Mesenchymal stem cell (in vitro differentiated cells and primary cell): ENCODE measurements around the gene CALML6.

Source experiments
- DNase-seq: peaks from one replicate; pipeline ENCODE4 v3.0.0-alpha.2; 2013
- H2AFZ ChIP-seq: one replicate; pipeline ENCODE4 v1.6.1; 2013; ENCODE audit warnings: low read depth, mild to moderate bottlenecking, control low read depth, inconsistent platforms, low read length, moderate library complexity
- H2AK5ac ChIP-seq: 2 replicates; pipeline ENCODE4 v1.6.1; 2013; ENCODE audit warnings: low read length, moderate library complexity, mild to moderate bottlenecking, inconsistent platforms; ENCODE audit not compliant: severe bottlenecking
- H2BK120ac ChIP-seq: one replicate; pipeline ENCODE4 v1.6.1; 2013; ENCODE audit warnings: low read depth, mild to moderate bottlenecking, inconsistent platforms, low read length, moderate library complexity
- H2BK12ac ChIP-seq, 2 experiments: one replicate each; pipeline ENCODE4 v1.6.1; 2013; ENCODE audit warnings: inconsistent platforms in 2 of 2, low read length in 2 of 2, mild to moderate bottlenecking in 2 of 2, moderate library complexity in 2 of 2, control low read depth in 1 of 2
- H2BK15ac ChIP-seq: one replicate; pipeline ENCODE4 v1.6.1; 2013; ENCODE audit warnings: mild to moderate bottlenecking, low read depth, inconsistent platforms; ENCODE audit not compliant: poor library complexity, severe bottlenecking
- H2BK5ac ChIP-seq: 2 replicates; pipeline ENCODE4 v1.6.1; 2013; ENCODE audit warnings: low read depth, mild to moderate bottlenecking, low read length, control low read depth, inconsistent platforms; ENCODE audit not compliant: poor library complexity, severe bottlenecking
- H3K14ac ChIP-seq, 2 experiments: one replicate each; pipeline ENCODE4 v1.6.1; 2013; ENCODE audit warnings: inconsistent platforms in 2 of 2, low read length in 2 of 2, control low read depth in 1 of 2, mild to moderate bottlenecking in 1 of 2, moderate library complexity in 1 of 2
- H3K18ac ChIP-seq, 2 experiments: one replicate each; pipeline ENCODE4 v1.6.1; 2013; ENCODE audit warnings: inconsistent platforms in 2 of 2, low read length in 2 of 2, control low read depth in 1 of 2, low read depth in 1 of 2, mild to moderate bottlenecking in 1 of 2
- H3K23ac ChIP-seq, 2 experiments: one replicate each; pipeline ENCODE4 v1.6.1; 2013; ENCODE audit warnings: inconsistent platforms in 2 of 2, low read length in 2 of 2, mild to moderate bottlenecking in 2 of 2, moderate library complexity in 2 of 2, control low read depth in 1 of 2
- H3K27ac ChIP-seq: 2 replicates; pipeline ENCODE4 v1.5.1; 2013; ENCODE audit warnings: mild to moderate bottlenecking, moderate library complexity, low read length, control low read depth, inconsistent platforms; ENCODE audit not compliant: poor library complexity, severe bottlenecking
- H3K27me3 ChIP-seq, 2 experiments: 2 replicates each; pipeline versions ENCODE4 v1.6.1 to v1.7.0; 2013; ENCODE audit warnings: low read length in 2 of 2, mild to moderate bottlenecking in 2 of 2, moderate library complexity in 2 of 2, control low read depth in 1 of 2, inconsistent platforms in 1 of 2; ENCODE audit not compliant: control insufficient read depth in 1 of 2, insufficient read depth in 1 of 2
- H3K36me3 ChIP-seq, 2 experiments: 2 replicates each; pipeline versions ENCODE4 v1.6.1 to v1.7.0; 2013; ENCODE audit warnings: low read length in 2 of 2, control low read depth in 1 of 2, inconsistent platforms in 1 of 2, low read depth in 1 of 2, mild to moderate bottlenecking in 1 of 2; ENCODE audit not compliant: insufficient read depth in 2 of 2, control insufficient read depth in 1 of 2
- H3K4ac ChIP-seq, 2 experiments: one replicate each; pipeline ENCODE4 v1.6.1; 2013; ENCODE audit warnings: inconsistent platforms in 2 of 2, low read length in 2 of 2, mild to moderate bottlenecking in 2 of 2, moderate library complexity in 2 of 2, control low read depth in 1 of 2, low read depth in 1 of 2
- H3K4me1 ChIP-seq: 2 replicates; pipeline ENCODE4 v1.6.1; 2013; ENCODE audit warnings: low read depth, low read length, control low read depth; ENCODE audit not compliant: control insufficient read depth, insufficient read depth
- H3K4me2 ChIP-seq: 2 replicates; pipeline ENCODE4 v1.6.1; 2013; ENCODE audit warnings: low read length, mild to moderate bottlenecking, inconsistent platforms; ENCODE audit not compliant: poor library complexity, severe bottlenecking
- H3K4me3 ChIP-seq, 2 experiments: 2 replicates each; pipeline versions ENCODE4 v1.5.1 to v1.7.0; 2013; ENCODE audit warnings: low read length in 2 of 2, mild to moderate bottlenecking in 2 of 2, control low read depth in 1 of 2, low read depth in 1 of 2; ENCODE audit not compliant: insufficient read depth in 1 of 2
- H3K79me1 ChIP-seq: replicated peaks from 2 replicates; pipeline ENCODE4 v1.6.1; 2013; ENCODE audit warnings: mild to moderate bottlenecking, control low read depth, low read length, inconsistent platforms; ENCODE audit not compliant: poor library complexity, severe bottlenecking
- H3K9ac ChIP-seq: 2 replicates; pipeline ENCODE4 v1.7.0; 2013; ENCODE audit warnings: mild to moderate bottlenecking, low read length, moderate library complexity
- H3K9me3 ChIP-seq: 2 replicates; pipeline ENCODE4 v1.7.0; 2013; ENCODE audit warnings: mild to moderate bottlenecking, low read length; ENCODE audit not compliant: control insufficient read depth
- H4K8ac ChIP-seq: one replicate; pipeline ENCODE4 v1.6.1; 2013; ENCODE audit warnings: inconsistent platforms, mild to moderate bottlenecking, low read length, moderate library complexity
- H4K91ac ChIP-seq: one replicate; pipeline ENCODE4 v1.6.1; 2013; ENCODE audit warnings: mild to moderate bottlenecking, low read length, inconsistent platforms
- WGBS: methylation state at CpG from one replicate; pipeline ENCODE4 v1.1.7; 2013; ENCODE audit warnings: mixed read lengths; 5-methylcytosine and 5-hydroxymethylcytosine counted together

Gene CALML6

DNA sequence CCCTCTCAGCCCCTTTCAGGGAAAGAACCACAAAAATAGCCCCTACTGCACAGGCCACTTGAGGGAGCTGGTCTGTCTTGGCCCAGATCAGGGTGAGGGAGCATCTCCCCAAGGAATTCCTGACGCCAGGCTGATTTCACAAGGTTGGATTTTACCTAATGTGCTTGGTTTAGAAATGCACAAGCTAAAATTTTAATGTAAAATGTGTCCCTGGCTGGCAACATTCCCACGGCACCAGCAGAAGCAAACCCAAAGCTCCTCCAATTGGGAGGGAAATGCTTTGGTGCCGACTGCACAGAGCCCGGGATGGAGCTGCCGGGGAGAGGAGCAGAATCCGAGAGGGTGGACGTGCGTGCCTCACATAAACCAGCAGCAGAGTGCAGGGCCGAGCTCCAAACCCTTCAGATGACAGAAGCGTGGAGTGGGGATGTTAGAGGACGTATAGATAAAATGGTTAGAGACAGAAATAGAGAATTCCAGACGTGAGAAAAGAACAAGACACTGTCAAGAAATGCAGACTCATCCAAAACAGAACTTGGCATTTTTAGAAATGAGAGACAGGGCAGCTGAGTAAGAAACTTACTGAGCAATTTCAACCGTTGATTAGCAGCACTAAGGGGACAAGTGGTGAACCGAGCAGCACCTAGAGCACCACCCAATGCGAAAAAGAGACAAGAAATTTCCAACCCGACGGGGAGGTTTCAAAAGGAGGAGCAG is 45.6 kb downstream of the CALML6 start:
- H3K27me3 ChIP-seq, result peaks cover 38 to 83% of the 10 kb centered on the region in 2 experiments
- H3K4me3 ChIP-seq, result no peak overlapping the region
- no peak overlapping the region for H3K4ac ChIP-seq
- no peak overlapping the region for H2AK5ac ChIP-seq
- H3K36me3 ChIP-seq, result no peaks in the 10 kb centered on the region
- no peak overlapping the region for H3K9ac ChIP-seq
- H3K18ac ChIP-seq, result no peak overlapping the region
- no peak overlapping the region for H3K23ac ChIP-seq
- no peak overlapping the region for H2BK15ac ChIP-seq
- no peak overlapping the region for H3K27ac ChIP-seq
- no peak overlapping the region for H4K8ac ChIP-seq
- no peak overlapping the region for H2BK5ac ChIP-seq
- no peak overlapping the region for H3K14ac ChIP-seq
- no peak overlapping the region for H2BK12ac ChIP-seq
- no peaks in the 10 kb centered on the region for H3K9me3 ChIP-seq
- 80% methylated on average over 16 of the region's 17 CpGs for WGBS
- no peaks in the 10 kb centered on the region for H3K79me1 ChIP-seq
- no peak overlapping the region for H2BK120ac ChIP-seq
- no peak overlapping the region for H3K4me2 ChIP-seq
- H4K91ac ChIP-seq, result no peak overlapping the region
- peaks cover 11% of the 10 kb centered on the region for H3K4me1 ChIP-seq
- peak; percentile 19 for DNase-seq
- H2AFZ ChIP-seq, result no peak overlapping the region

DNA sequence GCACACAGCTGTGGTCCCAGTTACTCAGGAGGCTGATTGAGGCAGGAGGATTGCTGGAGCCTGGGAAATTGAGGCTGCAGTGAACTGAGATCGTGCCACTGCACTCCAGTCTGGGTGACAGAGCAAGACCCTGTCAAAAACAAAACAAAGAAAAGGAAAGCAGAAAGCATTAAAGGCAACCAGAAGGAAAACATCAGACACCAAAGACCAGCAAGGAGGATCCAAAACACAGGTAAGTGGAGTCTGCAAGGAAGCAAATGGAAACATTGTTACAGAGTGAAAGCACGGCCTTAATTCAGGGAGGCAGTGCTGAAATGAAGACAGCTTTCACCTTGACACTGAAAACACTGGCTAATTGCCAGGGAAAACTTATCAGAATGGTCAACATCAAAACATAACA is 47.7 kb downstream of the CALML6 start:
- no peak overlapping the region for H2AFZ ChIP-seq
- no peak overlapping the region for H3K23ac ChIP-seq
- H3K79me1 ChIP-seq, result no peaks in the 10 kb centered on the region
- no peak overlapping the region for H3K9ac ChIP-seq
- no peaks in the 10 kb centered on the region for H3K9me3 ChIP-seq
- WGBS, result 89% methylated on average over 2 of the region's 2 CpGs
- H3K4me1 ChIP-seq, result peaks cover 11% of the 10 kb centered on the region
- H2AK5ac ChIP-seq, result no peak overlapping the region
- H2BK120ac ChIP-seq, result no peak overlapping the region
- no peak overlapping the region for H2BK5ac ChIP-seq
- H3K27ac ChIP-seq, result no peak overlapping the region
- no peak overlapping the region for H4K91ac ChIP-seq
- peaks cover 39 to 86% of the 10 kb centered on the region in 2 experiments for H3K27me3 ChIP-seq
- no peak overlapping the region for H2BK12ac ChIP-seq
- no peak for DNase-seq
- H2BK15ac ChIP-seq, result no peak overlapping the region
- no peak overlapping the region for H3K4ac ChIP-seq
- no peak overlapping the region for H3K14ac ChIP-seq
- H3K4me3 ChIP-seq, result no peak overlapping the region
- no peak overlapping the region for H4K8ac ChIP-seq
- H3K4me2 ChIP-seq, result no peak overlapping the region
- H3K18ac ChIP-seq, result no peak overlapping the region
- H3K36me3 ChIP-seq, result no peaks in the 10 kb centered on the region

DNA sequence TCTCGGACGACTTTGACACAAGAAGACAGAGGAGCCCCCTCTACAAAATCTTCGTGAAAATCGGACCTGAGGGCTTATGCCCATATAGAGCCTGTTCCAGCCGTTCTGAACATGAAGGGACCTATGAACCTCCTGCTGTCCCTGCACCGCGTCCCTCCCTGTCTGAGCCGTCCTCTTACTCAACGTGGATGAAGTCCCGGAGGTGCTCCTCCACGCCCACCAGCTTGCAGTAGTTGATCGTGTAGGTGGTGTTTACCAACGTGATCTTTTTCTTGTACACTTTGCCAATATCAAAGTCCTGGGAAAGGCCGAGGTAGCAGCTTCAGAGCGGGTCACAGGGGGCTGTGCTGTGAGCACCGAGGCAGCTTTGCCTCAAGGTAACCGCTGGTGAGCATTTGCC is 48.5 kb downstream of the CALML6 start:
- Histone ChIP-seq H3K27me3 (peaks cover 39 to 86% of the 10 kb centered on the region in 2 experiments), H2AFZ (no peak overlapping the region), H3K4me1 (peaks cover 11% of the 10 kb centered on the region), H3K27ac (no peak overlapping the region), H2BK15ac (no peak overlapping the region), H3K9me3 (no peaks in the 10 kb centered on the region), H2BK12ac (no peak overlapping the region), H3K4me2 (no peak overlapping the region), H3K4ac (no peak overlapping the region), H3K18ac (no peak overlapping the region), H4K91ac (no peak overlapping the region), H2AK5ac (no peak overlapping the region), H3K4me3 (no peak overlapping the region), H2BK120ac (no peak overlapping the region), H3K9ac (no peak overlapping the region), H3K14ac (no peak overlapping the region), H3K36me3 (no peaks in the 10 kb centered on the region), H3K79me1 (no peaks in the 10 kb centered on the region), H2BK5ac (no peak overlapping the region), H3K23ac (no peak overlapping the region), H4K8ac (no peak overlapping the region)
- no peak for DNase-seq
- 90% methylated on average over 17 of the region's 17 CpGs for WGBS

DNA sequence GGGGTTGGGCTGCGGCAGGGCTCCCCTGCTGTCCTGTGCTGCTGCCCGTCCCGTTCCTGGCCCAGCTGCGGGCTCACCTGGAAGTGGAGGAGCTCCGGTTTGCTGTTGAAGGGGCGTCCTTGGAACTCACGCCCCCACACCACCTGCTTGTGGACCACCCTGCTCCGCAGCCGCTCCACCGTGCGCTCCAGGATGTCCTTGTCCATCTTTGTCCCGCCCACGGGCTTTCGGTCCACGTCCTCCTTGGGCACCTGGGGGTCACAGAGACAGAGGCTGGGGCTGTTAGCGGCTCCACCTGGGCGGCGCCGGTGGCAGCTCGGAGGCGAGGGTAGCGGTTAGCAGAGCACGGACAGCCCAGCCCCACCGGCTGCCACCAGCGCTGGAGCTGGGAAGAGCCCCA is 49.8 kb downstream of the CALML6 start:
- H3K27ac ChIP-seq, result no peak overlapping the region
- no peak overlapping the region for H2AFZ ChIP-seq
- H2BK15ac ChIP-seq, result no peak overlapping the region
- no peaks in the 10 kb centered on the region for H3K79me1 ChIP-seq
- H3K4me3 ChIP-seq, result no peak overlapping the region
- no peak for DNase-seq
- H3K36me3 ChIP-seq, result no peaks in the 10 kb centered on the region
- no peak overlapping the region for H4K91ac ChIP-seq
- peaks cover 39 to 80% of the 10 kb centered on the region in 2 experiments for H3K27me3 ChIP-seq
- peaks cover 8% of the 10 kb centered on the region for H3K4me1 ChIP-seq
- WGBS, result 91% methylated on average over 25 of the region's 25 CpGs
- no peak overlapping the region for H3K9ac ChIP-seq
- no peak overlapping the region for H4K8ac ChIP-seq
- no peak overlapping the region for H3K4me2 ChIP-seq
- no peak overlapping the region for H2BK12ac ChIP-seq
- H3K14ac ChIP-seq, result no peak overlapping the region
- no peak overlapping the region for H2BK120ac ChIP-seq
- H3K18ac ChIP-seq, result no peak overlapping the region
- H3K23ac ChIP-seq, result peak overlapping the region in 1 of 2 experiments; percentile 6
- no peaks in the 10 kb centered on the region for H3K9me3 ChIP-seq
- no peak overlapping the region for H2AK5ac ChIP-seq
- H2BK5ac ChIP-seq, result no peak overlapping the region
- no peak overlapping the region for H3K4ac ChIP-seq
